HG03457 (cell line): Measurements from ENCODE around the gene ADAMTS17.
"Not testable (repeated sequence)": the region's sequence is repeated elsewhere in the genome, so short reads cannot be mapped to it uniquely, and the experiment has no call there.

Source experiments
- ATAC-seq: cut with Tn5 transposase; IDR thresholded peaks from one replicate; pipeline ENCODE4 v1.9.1; 2021; ENCODE audit warnings: moderate number of reproducible peaks; ENCODE audit not compliant: unreplicated experiment

Gene ADAMTS17

DNA sequence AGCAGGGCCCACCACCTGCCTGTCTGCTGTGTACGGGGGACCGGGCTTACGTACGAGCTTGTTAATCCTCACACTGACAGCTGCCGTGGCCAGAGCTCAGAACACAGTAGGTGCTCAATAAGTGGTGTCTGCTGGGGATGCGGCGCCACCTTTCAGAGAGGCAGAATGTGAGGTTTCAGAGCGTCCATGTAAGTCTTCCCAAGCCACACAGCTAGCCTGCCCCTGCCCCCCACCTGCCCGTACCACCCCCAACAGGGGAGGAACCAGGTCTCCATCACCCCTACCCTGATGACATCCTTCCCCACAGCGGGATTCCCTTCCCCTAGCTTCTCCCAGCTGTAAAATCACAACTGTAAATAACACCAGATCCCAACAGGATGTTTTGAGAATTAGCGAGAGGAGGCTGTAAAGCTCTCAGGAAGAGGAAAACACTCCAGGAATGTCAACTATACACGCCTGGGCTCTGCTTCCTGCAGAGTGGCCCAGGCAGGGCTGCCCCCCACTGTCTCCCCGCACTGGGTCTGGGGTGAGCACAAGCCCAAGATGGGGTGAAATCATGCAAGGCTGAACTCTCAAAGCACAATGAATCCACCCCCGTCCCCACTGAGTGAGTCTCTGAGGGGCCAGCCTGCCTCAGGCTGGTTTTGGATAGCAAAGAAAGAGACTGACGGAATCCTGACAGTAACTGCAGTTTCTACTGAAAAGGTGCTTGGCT, 358.4 kb downstream of the ADAMTS17 start:
- no peak for ATAC-seq

- no peak for ATAC-seq
Measured at GRCh38 chr15:99982662-99983061, 359.1 kb downstream of the ADAMTS17 start.

DNA sequence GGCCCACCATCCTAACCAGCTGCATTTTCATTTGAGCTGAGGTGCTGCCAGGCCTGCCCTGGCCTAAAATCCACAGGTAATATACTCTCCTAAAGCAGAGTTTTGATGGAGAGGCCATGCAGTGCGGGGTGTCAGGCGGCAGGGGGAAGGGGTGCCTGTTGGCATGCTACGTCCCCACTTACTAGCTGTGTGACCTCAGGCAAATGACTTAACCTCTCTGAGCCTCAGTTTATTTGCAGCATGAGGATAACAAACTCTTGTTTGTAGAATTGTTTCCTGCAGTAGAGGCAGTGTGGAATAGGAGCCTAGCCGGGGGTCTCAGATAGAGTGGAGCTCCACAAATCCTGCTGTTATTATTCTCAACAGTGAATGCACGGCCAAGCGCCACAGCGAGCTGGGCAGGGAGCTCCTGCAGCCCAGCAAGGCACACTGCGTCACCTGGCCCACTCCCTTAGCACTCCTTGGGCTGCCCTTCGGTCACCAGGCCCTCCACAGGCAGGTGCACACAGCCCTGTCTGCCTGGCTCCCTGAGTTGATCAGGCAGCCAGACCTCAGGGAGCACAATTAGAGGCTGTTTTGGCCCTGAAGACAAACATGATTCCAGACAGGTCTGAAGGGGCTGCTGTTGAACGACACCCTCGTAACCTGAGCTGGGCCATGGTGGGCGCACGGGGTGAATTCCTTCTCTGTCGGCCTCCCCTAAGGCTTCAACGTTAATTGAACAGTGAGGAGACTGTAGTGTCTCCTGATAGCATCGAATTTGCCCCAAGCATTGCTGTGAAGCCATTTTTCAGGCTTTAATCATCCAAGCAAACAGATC, 359.7 kb downstream of the ADAMTS17 start:
- no peak for ATAC-seq

DNA sequence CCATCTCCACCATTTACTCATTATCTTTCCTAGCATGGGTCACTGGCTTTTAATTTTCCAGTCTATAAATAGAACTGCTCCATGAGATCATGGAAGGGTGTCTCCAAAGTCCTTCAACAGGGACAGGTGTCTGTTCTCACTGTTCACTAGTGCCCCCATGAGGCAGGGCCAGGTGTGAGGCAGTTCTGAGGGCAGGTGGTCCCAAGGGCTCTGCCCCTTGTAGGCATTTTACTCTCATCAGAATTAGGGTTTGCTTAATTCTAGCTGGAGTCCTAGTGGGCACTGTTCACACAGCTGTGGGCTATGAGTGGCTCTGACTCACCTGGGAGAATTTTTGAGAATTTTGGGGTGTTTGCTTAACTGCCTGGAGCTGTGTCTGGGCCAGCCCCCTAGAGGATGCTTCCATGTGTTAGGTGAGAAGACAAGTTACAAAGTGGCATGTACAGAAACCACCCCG, 360.6 kb downstream of the ADAMTS17 start:
- no peak for ATAC-seq

DNA sequence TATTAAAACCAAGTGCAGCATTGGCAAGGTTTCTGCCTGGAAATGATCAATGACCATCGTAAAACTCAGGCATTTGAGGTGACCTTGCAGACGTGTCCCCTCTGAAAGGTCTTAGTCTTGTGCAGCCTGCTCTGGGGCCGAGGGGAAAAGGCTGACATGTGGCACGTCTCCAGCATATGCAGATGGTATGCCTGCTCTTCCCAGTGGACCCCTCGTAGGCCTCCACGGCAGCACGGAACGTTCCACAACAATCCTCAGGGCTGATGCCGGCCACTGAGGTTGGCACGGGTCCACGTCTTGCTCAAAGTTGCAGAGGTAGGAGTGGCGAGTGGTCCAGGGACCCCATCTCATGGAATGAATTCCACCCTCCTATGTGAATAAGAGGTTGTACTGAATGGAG, 361.0 kb downstream of the ADAMTS17 start:
- no peak for ATAC-seq

GRCh38 chr15:99979886-99980285, 361.9 kb downstream of the ADAMTS17 start:
- not testable (repeated sequence) for ATAC-seq

- no peak for ATAC-seq
Measured at GRCh38 chr15:99979371-99979770, 362.4 kb downstream of the ADAMTS17 start.

DNA sequence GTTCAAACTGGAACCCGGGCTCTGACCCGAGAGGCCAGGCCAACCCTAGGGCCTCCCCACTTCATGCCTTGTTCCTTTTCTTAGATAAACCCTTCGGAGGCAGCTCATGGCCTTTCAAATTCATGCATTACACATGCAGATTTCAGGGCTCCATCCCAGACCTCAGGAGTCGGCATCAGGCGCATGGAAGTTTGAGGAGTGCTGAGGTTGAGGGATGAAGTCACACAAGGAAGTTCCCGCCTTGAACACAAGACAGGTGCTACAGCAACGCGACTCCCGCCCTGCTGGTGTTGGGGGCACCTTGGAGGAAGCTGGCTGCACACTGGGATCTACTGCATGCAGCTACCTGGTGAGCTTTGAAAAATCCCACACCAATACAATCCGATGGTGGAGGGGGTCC, 363.3 kb downstream of the ADAMTS17 start:
- no peak for ATAC-seq

- ATAC-seq, result no peak
Measured at GRCh38 chr15:99977929-99978328, 363.8 kb downstream of the ADAMTS17 start.

DNA sequence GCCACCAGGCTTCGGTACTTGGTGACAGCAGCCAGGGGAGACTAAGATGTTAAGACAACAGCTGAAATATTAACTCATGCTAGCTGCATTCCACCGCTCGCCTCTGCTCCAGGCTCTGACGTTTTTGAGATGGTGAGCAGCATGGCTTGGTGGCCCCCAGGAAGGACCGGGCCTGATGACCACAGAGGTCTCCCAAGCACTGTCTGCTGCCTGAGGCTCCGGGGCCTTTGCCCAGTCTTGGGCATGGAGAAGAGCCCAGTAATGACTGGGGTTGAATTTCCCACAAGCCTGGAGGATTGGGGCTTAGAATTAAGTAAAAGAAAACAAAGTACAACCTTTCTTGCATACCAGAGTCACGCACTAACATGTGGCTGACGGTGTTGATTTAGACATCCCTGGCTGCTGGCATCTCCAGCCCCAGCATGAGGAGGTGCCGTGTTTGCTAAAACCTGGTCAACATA, 364.9 kb downstream of the ADAMTS17 start:
- no peak for ATAC-seq

DNA sequence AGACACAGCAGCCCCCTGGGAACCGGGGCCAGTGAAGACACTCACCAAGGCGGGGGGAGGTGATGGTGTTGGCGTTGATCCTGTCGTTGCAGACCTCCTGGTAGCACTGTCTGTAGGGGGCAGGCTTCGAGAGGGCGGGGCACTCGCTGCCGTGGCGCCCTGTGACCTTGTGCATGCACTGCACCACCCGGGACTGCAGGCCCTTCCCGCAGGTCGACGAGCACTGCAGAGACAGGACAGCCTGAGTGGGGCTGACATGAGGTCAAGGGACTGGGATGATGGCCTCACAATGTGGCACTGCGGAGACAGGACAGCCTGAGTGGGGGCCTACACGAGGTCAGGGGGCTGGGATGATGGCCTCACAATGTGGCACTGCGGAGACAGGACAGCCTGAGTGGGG, 365.8 kb downstream of the ADAMTS17 start:
- no peak for ATAC-seq

GRCh38 chr15:99974246-99974645, 367.5 kb downstream of the ADAMTS17 start:
- no peak for ATAC-seq

GRCh38 chr15:99973351-99973750, 368.4 kb downstream of the ADAMTS17 start:
- ATAC-seq, result no peak

GRCh38 chr15:99970891-99971430, 370.8 kb downstream of the ADAMTS17 start:
- no peak for ATAC-seq

DNA sequence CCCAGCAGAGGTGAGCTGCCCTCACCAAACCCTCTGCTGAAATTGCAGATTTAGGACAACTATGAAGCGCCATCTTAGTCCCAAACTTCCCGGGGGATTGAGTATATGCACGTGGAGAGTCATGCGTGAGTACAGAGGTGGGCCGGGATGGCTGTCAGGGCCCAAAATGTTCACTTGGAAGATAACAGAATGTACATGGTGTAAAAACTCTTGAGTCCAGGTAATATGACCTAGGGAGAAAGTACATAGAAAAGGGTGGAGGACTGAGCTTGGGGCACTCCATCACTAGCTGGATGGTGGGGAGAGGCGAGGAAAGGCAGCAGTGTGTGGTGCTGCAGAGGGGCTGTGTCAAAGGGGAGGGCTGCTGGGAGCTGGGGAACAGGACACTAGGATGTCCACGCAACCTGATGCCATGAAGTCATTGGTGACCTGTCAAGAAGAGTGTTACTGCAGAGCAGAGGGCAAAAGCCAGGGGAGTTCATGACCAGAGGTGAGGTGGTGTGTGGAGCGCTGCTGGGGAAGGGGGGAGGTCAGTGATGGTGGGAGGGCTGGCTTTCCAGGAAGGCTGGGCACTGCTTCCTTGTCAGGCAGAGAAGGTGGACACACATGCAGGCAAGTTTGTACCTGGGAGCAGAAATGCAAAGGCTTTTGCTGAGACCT, 372.4 kb downstream of the ADAMTS17 start:
- ATAC-seq, result no peak

DNA sequence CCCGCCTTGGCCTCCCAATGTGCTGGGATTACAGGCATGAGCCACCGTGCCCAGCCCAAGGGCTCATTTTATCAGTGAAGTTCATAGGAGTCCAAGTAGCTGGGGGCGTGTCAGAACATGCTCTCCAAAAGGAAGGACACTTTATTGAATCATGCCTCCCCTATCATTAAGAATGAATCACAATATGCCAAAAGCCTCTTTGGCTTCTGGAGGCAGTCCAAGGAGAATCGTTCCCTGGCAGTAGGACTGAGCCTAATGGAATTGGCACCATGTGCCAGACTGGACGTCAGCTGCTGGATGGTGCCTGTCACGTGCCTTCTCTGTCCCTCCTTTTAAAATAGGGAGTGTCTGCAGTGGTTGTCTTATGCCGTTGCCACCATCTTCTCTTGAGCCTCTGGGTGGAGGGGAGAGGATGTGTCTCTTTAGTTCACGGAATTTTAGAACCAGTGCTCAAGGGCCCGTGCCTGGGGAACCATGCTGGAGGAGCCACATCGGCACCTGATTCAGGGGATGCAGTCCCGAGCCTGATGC, 373.9 kb downstream of the ADAMTS17 start:
- no peak for ATAC-seq

DNA sequence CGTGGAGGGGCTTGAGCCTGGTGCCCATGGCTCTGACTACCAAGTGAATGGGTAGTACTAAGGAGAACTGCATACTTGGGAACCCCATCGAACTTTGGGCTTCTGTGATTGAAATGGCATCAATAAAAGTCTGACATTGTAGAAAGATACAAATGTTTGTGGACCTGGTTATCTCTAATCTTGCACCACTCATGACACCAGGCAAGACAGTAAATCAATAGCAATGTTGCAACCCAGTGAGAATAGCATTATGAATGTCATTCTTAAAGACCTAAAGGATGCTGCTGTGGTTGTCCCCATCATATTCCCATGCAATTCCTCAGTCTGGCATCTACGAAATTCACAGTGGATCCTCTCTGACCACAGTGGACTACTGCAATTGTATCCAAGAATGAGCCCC, 375.0 kb downstream of the ADAMTS17 start:
- no peak for ATAC-seq

DNA sequence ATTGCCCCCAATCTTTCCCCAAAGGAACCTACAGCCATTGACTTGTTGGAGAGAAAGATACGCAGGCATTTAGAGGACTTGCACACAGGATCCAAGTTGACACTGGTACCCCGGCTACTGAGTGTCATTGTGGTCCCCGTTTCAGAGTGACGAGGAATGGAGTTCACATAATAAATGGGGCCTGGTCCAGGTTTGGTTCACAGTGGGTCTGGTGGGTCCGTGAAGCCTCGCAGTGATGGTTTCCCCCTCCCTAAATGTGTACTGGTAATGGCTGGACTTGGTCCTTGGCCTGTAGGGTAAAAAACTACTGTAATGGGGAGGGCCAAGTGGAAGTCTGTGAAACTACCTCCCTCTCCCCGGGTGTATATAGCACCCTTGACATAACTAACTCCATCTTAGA, 376.4 kb downstream of the ADAMTS17 start:
- no peak for ATAC-seq

DNA sequence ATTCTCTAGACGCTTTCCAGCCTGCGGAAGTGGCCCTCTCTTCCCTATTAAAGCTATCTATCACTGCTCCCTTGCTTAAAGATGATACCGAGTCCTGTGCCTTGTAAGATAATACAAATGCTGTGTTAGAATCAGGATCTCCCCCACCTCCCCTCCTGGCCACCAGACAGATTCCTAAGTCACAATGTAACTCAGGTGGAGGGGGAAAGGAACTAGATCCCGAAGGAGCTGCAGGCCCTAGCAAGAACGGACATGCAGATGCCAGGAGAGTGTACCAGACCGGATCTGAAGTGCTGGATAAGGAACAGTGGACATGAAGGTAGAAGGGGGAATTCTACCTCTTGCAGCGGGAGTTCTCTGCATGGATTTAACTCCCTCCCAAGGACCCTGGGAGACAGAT, 377.8 kb downstream of the ADAMTS17 start:
- ATAC-seq, result no peak

DNA sequence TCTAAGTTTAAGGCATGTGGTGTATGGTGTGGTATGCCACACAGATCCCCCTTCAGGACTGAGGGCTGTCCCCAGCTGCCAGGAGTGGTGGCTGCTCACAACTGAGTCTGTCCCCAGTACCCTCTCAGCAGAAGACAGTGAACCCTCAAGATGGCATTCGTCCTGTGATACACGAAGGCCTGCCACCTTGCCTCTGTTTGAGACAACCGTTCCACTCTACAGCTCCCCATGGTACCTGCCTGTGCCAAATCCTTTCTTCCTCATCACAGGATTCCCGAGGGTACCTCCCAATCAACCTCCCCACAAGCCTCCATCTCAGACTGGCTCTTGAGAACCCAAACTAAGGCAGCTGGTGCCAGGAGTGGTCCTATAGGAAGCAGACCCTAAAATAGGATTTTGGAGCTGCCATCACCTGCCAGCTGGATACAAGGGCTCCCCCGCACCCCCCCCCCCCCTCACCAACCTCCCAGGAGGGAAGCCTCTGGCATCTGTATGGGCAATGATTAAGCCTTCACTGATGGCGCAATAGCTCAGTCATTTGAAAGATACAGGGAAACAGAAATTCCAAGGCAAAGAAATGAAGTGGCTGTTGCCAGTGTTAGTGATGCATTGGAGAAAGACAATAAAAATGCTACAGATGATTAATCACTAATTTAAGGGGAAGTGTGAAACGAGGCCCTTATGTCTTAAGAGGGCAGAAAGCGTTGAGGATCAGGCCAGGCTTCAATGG, 378.5 kb downstream of the ADAMTS17 start:
- ATAC-seq, result no peak
